Lung (tissue), 12 donors: ENCODE data around the gene TNIK. TPM values are rescaled to one million over a fixed set of nuclear protein-coding genes. Genes with fewer than 3 reads are reported as not detected.

ENCODE experiments used
- ATAC-seq: fragments of 200-7000 bp; cut with Tn5 transposase; one replicate; pipeline ENCODE4 v1.9.1; 2020; ENCODE audit warnings: moderate number of reproducible peaks; ENCODE audit not compliant: insufficient read depth, low FRiP score
- DNase-seq, 3 donors: peaks; one replicate each; pipeline ENCODE4 v3.0.0-alpha.2; 2013 to 2017
- H3K27ac ChIP-seq, 2 donors: one replicate each; pipeline ENCODE4 v1.5.1; 2013; ENCODE audit warnings: mild to moderate bottlenecking in 2 of 2, moderate library complexity in 2 of 2, control low read depth in 1 of 2, inconsistent platforms in 1 of 2, low read depth in 1 of 2, low read length in 1 of 2
- H3K27me3 ChIP-seq, 3 donors: one replicate each; pipeline ENCODE4 v1.5.1; 2013; ENCODE audit warnings: low read length in 2 of 3; ENCODE audit not compliant: control insufficient read depth in 3 of 3, insufficient read depth in 3 of 3
- H3K36me3 ChIP-seq, 4 donors: one replicate each; pipeline ENCODE4 v1.5.1; 2013; ENCODE audit warnings: low read length in 4 of 4, mild to moderate bottlenecking in 1 of 4, moderate library complexity in 1 of 4; ENCODE audit not compliant: control insufficient read depth in 4 of 4, insufficient read depth in 4 of 4
- H3K4me1 ChIP-seq, 5 donors: one replicate each; pipeline ENCODE4 v1.5.1; 2013; ENCODE audit warnings: low read length in 5 of 5, mild to moderate bottlenecking in 2 of 5, moderate library complexity in 1 of 5; ENCODE audit not compliant: control insufficient read depth in 5 of 5, insufficient read depth in 5 of 5
- H3K4me3 ChIP-seq: one replicate; pipeline ENCODE4 v1.5.1; 2013; ENCODE audit warnings: mild to moderate bottlenecking, control low read depth, moderate library complexity
- H3K9ac ChIP-seq, 2 donors: one replicate each; pipeline ENCODE4 v1.5.1; 2013; ENCODE audit warnings: low read length in 2 of 2, control low read depth in 1 of 2; ENCODE audit not compliant: insufficient read depth in 1 of 2
- H3K9me3 ChIP-seq, 4 donors: one replicate each; pipeline ENCODE4 v1.5.1; 2013; ENCODE audit warnings: low read length in 3 of 4, mild to moderate bottlenecking in 1 of 4, moderate library complexity in 1 of 4; ENCODE audit not compliant: control insufficient read depth in 4 of 4, insufficient read depth in 3 of 4
- WGBS, 2 donors: extraction: QIAGEN DNeasy Blood & Tissue Kit; methylation state at CpG; one replicate each; pipeline ENCODE4 v1.1.7; 2013; 5-methylcytosine and 5-hydroxymethylcytosine counted together
- polyA plus RNA-seq, 2 donors: library from polyadenylated mRNA; stranded (reverse); fragments of 200-250 nt; gene quantifications; one replicate each; pipeline ENCODE4 v1.2.1, GENCODE V29; 2013
- total RNA-seq, 2 donors: library from RNA; depleted of rRNA in 1 of 2; stranded (reverse); fragments of >200 nt in 1 of 2; gene quantifications; one replicate each; pipeline ENCODE4 v1.2.1, GENCODE V29; 2014 to 2021
- TF ChIP-seq, protein P1 (sequence below): IDR thresholded peaks from 2 replicates; pipeline ENCODE4 v1.5.1; 2012; ENCODE audit warnings: mild to moderate bottlenecking; ENCODE audit errors: control extremely low read depth, extremely low read depth
- donor health status: control.
- donor health status: control.
- donor health status: Bipolar disorder and iron deficiency.
- donor health status: healthy.
- donor health status: DM: yes; HTN: yes; CAD: no.

TNIK gene
- total and polyA plus RNA-seq, 4 donors = 9.4 to 36.3 (median 14.3) TPM

GRCh38 chr3:171255236-171255806 is 204.9 kb downstream of the TNIK start:
- Histone ChIP-seq H3K9ac (no peak overlapping the region), H3K27ac (no peak overlapping the region), H3K4me3 (no peak overlapping the region), H3K36me3 (no peaks in the 10 kb centered on the region), H3K9me3 (no peaks in the 10 kb centered on the region), H3K27me3 (no peaks in the 10 kb centered on the region), H3K4me1 (peaks cover 0 to 25% (median 0%) of the 10 kb centered on the region in 5 donors)
- TF ChIP-seq, protein P1, sequence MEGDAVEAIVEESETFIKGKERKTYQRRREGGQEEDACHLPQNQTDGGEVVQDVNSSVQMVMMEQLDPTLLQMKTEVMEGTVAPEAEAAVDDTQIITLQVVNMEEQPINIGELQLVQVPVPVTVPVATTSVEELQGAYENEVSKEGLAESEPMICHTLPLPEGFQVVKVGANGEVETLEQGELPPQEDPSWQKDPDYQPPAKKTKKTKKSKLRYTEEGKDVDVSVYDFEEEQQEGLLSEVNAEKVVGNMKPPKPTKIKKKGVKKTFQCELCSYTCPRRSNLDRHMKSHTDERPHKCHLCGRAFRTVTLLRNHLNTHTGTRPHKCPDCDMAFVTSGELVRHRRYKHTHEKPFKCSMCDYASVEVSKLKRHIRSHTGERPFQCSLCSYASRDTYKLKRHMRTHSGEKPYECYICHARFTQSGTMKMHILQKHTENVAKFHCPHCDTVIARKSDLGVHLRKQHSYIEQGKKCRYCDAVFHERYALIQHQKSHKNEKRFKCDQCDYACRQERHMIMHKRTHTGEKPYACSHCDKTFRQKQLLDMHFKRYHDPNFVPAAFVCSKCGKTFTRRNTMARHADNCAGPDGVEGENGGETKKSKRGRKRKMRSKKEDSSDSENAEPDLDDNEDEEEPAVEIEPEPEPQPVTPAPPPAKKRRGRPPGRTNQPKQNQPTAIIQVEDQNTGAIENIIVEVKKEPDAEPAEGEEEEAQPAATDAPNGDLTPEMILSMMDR = no peak
- ATAC-seq (no peak), DNase-seq (no peak)
- WGBS, 2 donors = 31 to 37% methylated on average over 3 of the region's 3 CpGs

- H3K4me1 ChIP-seq = peaks cover 0 to 25% (median 0%) of the 10 kb centered on the region in 5 donors
These were observed 205.9 kb downstream of the TNIK start for GRCh38 chr3:171254315-171254714.

GRCh38 chr3:171251835-171252234 is 208.4 kb downstream of the TNIK start:
- Histone ChIP-seq H3K4me1 (peaks cover 0 to 11% (median 0%) of the 10 kb centered on the region in 5 donors), H3K9me3 (no peaks in the 10 kb centered on the region), H3K36me3 (peaks cover 0 to 2% (median 0%) of the 10 kb centered on the region in 4 donors), H3K27ac (no peak overlapping the region), H3K9ac (no peak overlapping the region), H3K27me3 (no peaks in the 10 kb centered on the region), H3K4me3 (no peak overlapping the region)
- no peak for DNase-seq
- TF ChIP-seq, protein P1 = no peak
- 36 to 75% methylated on average over 4 of the region's 4 CpGs for WGBS, 2 donors
- ATAC-seq = no peak

More at GRCh38 chr3:171254315-171254714, 205.9 kb downstream of the TNIK start:
- H3K27me3 ChIP-seq = no peaks in the 10 kb centered on the region
- H3K36me3 ChIP-seq = no peaks in the 10 kb centered on the region
- DNase-seq = no peak
- H3K9me3 ChIP-seq = no peaks in the 10 kb centered on the region
- TF ChIP-seq, protein P1 = no peak
- H3K27ac ChIP-seq = no peak overlapping the region
- H3K9ac ChIP-seq = no peak overlapping the region
- ATAC-seq = no peak
- no peak overlapping the region for H3K4me3 ChIP-seq

- H3K4me3 ChIP-seq = no peak overlapping the region
- no peaks in the 10 kb centered on the region for H3K27me3 ChIP-seq
- no peaks in the 10 kb centered on the region for H3K9me3 ChIP-seq
- H3K4me1 ChIP-seq = peaks cover 0 to 10% (median 0%) of the 10 kb centered on the region in 5 donors
- TF ChIP-seq, protein P1 = no peak
- H3K9ac ChIP-seq = no peak overlapping the region
- ATAC-seq (no peak), DNase-seq (no peak)
- WGBS, 2 donors = 75 to 77% methylated on average over 2 of the region's 2 CpGs
- H3K27ac ChIP-seq = no peak overlapping the region
- H3K36me3 ChIP-seq = peaks cover 0 to 2% (median 0%) of the 10 kb centered on the region in 4 donors
These were observed 209.8 kb downstream of the TNIK start for GRCh38 chr3:171250444-171250843.
